Mesenchymal stem cell (in vitro differentiated cells and primary cell): ENCODE data around the gene MPRIP.

Source experiments
- DNase-seq: peaks from one replicate; pipeline ENCODE4 v3.0.0-alpha.2; 2013
- H2AFZ ChIP-seq: one replicate; pipeline ENCODE4 v1.6.1; 2013; ENCODE audit warnings: low read depth, mild to moderate bottlenecking, control low read depth, inconsistent platforms, low read length, moderate library complexity
- H2AK5ac ChIP-seq: 2 replicates; pipeline ENCODE4 v1.6.1; 2013; ENCODE audit warnings: low read length, moderate library complexity, mild to moderate bottlenecking, inconsistent platforms; ENCODE audit not compliant: severe bottlenecking
- H2BK120ac ChIP-seq: one replicate; pipeline ENCODE4 v1.6.1; 2013; ENCODE audit warnings: low read depth, mild to moderate bottlenecking, inconsistent platforms, low read length, moderate library complexity
- H2BK12ac ChIP-seq, 2 experiments: one replicate each; pipeline ENCODE4 v1.6.1; 2013; ENCODE audit warnings: inconsistent platforms in 2 of 2, low read length in 2 of 2, mild to moderate bottlenecking in 2 of 2, moderate library complexity in 2 of 2, control low read depth in 1 of 2
- H2BK15ac ChIP-seq: one replicate; pipeline ENCODE4 v1.6.1; 2013; ENCODE audit warnings: mild to moderate bottlenecking, low read depth, inconsistent platforms; ENCODE audit not compliant: poor library complexity, severe bottlenecking
- H2BK5ac ChIP-seq: 2 replicates; pipeline ENCODE4 v1.6.1; 2013; ENCODE audit warnings: low read depth, mild to moderate bottlenecking, low read length, control low read depth, inconsistent platforms; ENCODE audit not compliant: poor library complexity, severe bottlenecking
- H3K14ac ChIP-seq, 2 experiments: one replicate each; pipeline ENCODE4 v1.6.1; 2013; ENCODE audit warnings: inconsistent platforms in 2 of 2, low read length in 2 of 2, control low read depth in 1 of 2, mild to moderate bottlenecking in 1 of 2, moderate library complexity in 1 of 2
- H3K18ac ChIP-seq, 2 experiments: one replicate each; pipeline ENCODE4 v1.6.1; 2013; ENCODE audit warnings: inconsistent platforms in 2 of 2, low read length in 2 of 2, control low read depth in 1 of 2, low read depth in 1 of 2, mild to moderate bottlenecking in 1 of 2
- H3K23ac ChIP-seq, 2 experiments: one replicate each; pipeline ENCODE4 v1.6.1; 2013; ENCODE audit warnings: inconsistent platforms in 2 of 2, low read length in 2 of 2, mild to moderate bottlenecking in 2 of 2, moderate library complexity in 2 of 2, control low read depth in 1 of 2
- H3K27ac ChIP-seq: 2 replicates; pipeline ENCODE4 v1.5.1; 2013; ENCODE audit warnings: mild to moderate bottlenecking, moderate library complexity, low read length, control low read depth, inconsistent platforms; ENCODE audit not compliant: poor library complexity, severe bottlenecking
- H3K27me3 ChIP-seq, 2 experiments: 2 replicates each; pipeline versions ENCODE4 v1.6.1 to v1.7.0; 2013; ENCODE audit warnings: low read length in 2 of 2, mild to moderate bottlenecking in 2 of 2, moderate library complexity in 2 of 2, control low read depth in 1 of 2, inconsistent platforms in 1 of 2; ENCODE audit not compliant: control insufficient read depth in 1 of 2, insufficient read depth in 1 of 2
- H3K36me3 ChIP-seq, 2 experiments: 2 replicates each; pipeline versions ENCODE4 v1.6.1 to v1.7.0; 2013; ENCODE audit warnings: low read length in 2 of 2, control low read depth in 1 of 2, inconsistent platforms in 1 of 2, low read depth in 1 of 2, mild to moderate bottlenecking in 1 of 2; ENCODE audit not compliant: insufficient read depth in 2 of 2, control insufficient read depth in 1 of 2
- H3K4ac ChIP-seq, 2 experiments: one replicate each; pipeline ENCODE4 v1.6.1; 2013; ENCODE audit warnings: inconsistent platforms in 2 of 2, low read length in 2 of 2, mild to moderate bottlenecking in 2 of 2, moderate library complexity in 2 of 2, control low read depth in 1 of 2, low read depth in 1 of 2
- H3K4me1 ChIP-seq: 2 replicates; pipeline ENCODE4 v1.6.1; 2013; ENCODE audit warnings: low read depth, low read length, control low read depth; ENCODE audit not compliant: control insufficient read depth, insufficient read depth
- H3K4me2 ChIP-seq: 2 replicates; pipeline ENCODE4 v1.6.1; 2013; ENCODE audit warnings: low read length, mild to moderate bottlenecking, inconsistent platforms; ENCODE audit not compliant: poor library complexity, severe bottlenecking
- H3K4me3 ChIP-seq, 2 experiments: 2 replicates each; pipeline versions ENCODE4 v1.5.1 to v1.7.0; 2013; ENCODE audit warnings: low read length in 2 of 2, mild to moderate bottlenecking in 2 of 2, control low read depth in 1 of 2, low read depth in 1 of 2; ENCODE audit not compliant: insufficient read depth in 1 of 2
- H3K79me1 ChIP-seq: replicated peaks from 2 replicates; pipeline ENCODE4 v1.6.1; 2013; ENCODE audit warnings: mild to moderate bottlenecking, control low read depth, low read length, inconsistent platforms; ENCODE audit not compliant: poor library complexity, severe bottlenecking
- H3K9ac ChIP-seq: 2 replicates; pipeline ENCODE4 v1.7.0; 2013; ENCODE audit warnings: mild to moderate bottlenecking, low read length, moderate library complexity
- H3K9me3 ChIP-seq: 2 replicates; pipeline ENCODE4 v1.7.0; 2013; ENCODE audit warnings: mild to moderate bottlenecking, low read length; ENCODE audit not compliant: control insufficient read depth
- H4K8ac ChIP-seq: one replicate; pipeline ENCODE4 v1.6.1; 2013; ENCODE audit warnings: inconsistent platforms, mild to moderate bottlenecking, low read length, moderate library complexity
- H4K91ac ChIP-seq: one replicate; pipeline ENCODE4 v1.6.1; 2013; ENCODE audit warnings: mild to moderate bottlenecking, low read length, inconsistent platforms
- WGBS: methylation state at CpG from one replicate; pipeline ENCODE4 v1.1.7; 2013; ENCODE audit warnings: mixed read lengths; 5-methylcytosine and 5-hydroxymethylcytosine counted together

The MPRIP gene

DNA sequence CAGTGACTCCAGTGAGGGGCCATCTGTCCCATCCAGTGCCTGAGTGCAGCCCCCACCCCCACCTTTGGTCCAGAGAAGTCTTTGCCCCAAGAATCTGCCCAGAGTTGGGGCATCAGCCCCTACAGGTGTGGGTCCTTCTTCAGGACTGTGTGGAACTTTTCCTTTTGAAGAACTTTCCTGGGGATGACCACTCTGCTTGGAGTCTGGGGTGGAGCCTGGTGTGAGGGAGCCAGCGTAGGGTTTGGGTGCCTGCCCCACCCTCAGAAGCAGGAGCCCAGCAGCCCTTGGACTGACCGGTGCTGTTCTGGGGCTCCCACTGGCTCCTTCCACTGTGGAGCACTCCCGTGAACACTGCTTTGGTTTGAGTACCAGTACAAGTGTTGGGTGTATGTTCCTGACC, 19.3 kb downstream of the MPRIP start:
- Histone ChIP-seq H3K4me1 (peaks cover 11% of the 10 kb centered on the region), H3K9ac (no peak overlapping the region), H2BK12ac (peak overlapping the region in 1 of 2 experiments; percentile 21), H2BK5ac (no peak overlapping the region), H3K18ac (peak overlapping the region; percentile 6 to 45), H3K23ac (no peak overlapping the region), H3K27me3 (no peaks in the 10 kb centered on the region), H2BK15ac (no peak overlapping the region), H4K91ac (no peak overlapping the region), H3K4me2 (no peak overlapping the region), H3K79me1 (peaks cover 27% of the 10 kb centered on the region), H2AK5ac (no peak overlapping the region), H3K4me3 (no peak overlapping the region), H3K4ac (no peak overlapping the region), H3K14ac (peak overlapping the region in 1 of 2 experiments; percentile 26), H2BK120ac (no peak overlapping the region), H3K36me3 (peaks cover 22 to 38% of the 10 kb centered on the region in 2 experiments), H4K8ac (no peak overlapping the region), H3K9me3 (no peaks in the 10 kb centered on the region), H2AFZ (no peak overlapping the region), H3K27ac (no peak overlapping the region)
- DNase-seq = no peak
- WGBS = 97% methylated on average over 3 of the region's 3 CpGs

DNA sequence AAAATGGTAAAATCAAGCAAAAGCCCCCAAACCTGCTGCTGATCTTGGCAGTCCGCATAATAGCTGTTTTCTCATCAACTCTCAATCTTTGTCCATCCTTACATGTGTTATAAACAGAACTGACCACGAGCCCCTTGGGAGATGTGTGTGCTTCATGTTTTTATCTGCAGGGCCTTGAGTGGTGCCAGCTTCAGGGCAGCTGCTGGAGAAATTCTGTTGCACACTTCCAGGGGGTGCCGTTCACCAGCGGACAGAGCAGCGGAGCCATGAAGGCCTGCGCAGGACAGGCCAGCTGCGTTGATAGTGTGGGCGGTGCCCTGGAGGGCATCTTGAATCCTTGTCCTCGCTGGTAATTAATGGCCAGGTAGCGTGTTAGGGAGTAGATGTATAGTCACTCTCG, 20.1 kb downstream of the MPRIP start:
- Histone ChIP-seq H2BK12ac (no peak overlapping the region), H3K27ac (no peak overlapping the region), H3K4me3 (no peak overlapping the region), H3K9me3 (no peaks in the 10 kb centered on the region), H2BK15ac (no peak overlapping the region), H3K23ac (no peak overlapping the region), H2BK5ac (no peak overlapping the region), H3K4ac (no peak overlapping the region), H3K36me3 (peaks cover 22 to 33% of the 10 kb centered on the region in 2 experiments), H3K79me1 (peaks cover 26% of the 10 kb centered on the region), H3K9ac (no peak overlapping the region), H3K18ac (no peak overlapping the region), H3K27me3 (no peaks in the 10 kb centered on the region), H3K4me1 (peaks cover 15% of the 10 kb centered on the region), H3K4me2 (no peak overlapping the region), H2AK5ac (no peak overlapping the region), H2AFZ (no peak overlapping the region), H2BK120ac (no peak overlapping the region), H3K14ac (no peak overlapping the region), H4K91ac (no peak overlapping the region), H4K8ac (no peak overlapping the region)
- DNase-seq = peak; percentile 50
- WGBS = 88% methylated on average over 11 of the region's 11 CpGs

DNA sequence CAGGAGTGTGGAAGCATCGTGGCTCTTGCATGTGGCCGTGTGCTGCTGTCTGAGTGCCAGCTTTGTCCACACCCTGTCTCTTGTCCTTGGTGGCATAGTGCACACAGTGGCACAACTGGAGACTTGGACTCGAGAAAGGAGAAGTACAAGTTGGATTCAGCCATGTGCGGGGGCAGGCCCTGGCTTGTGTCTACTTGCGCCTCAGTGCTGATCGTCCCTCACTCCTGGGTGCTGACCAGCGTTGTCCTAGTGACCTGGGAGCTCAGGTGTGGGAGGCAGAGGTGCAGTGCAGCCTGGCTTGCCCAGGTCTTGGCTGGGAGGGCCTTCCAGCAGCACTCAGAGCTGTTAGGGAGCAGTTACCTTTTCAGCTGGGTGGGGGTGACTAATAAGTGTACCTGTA, 20.6 kb downstream of the MPRIP start:
- H3K4me2 ChIP-seq = no peak overlapping the region
- H3K9me3 ChIP-seq = no peaks in the 10 kb centered on the region
- H2BK120ac ChIP-seq = no peak overlapping the region
- peak overlapping the region in 1 of 2 experiments; percentile 5 for H3K14ac ChIP-seq
- no peak overlapping the region for H3K4ac ChIP-seq
- H3K9ac ChIP-seq = no peak overlapping the region
- no peak overlapping the region for H4K8ac ChIP-seq
- H2BK12ac ChIP-seq = no peak overlapping the region
- peaks cover 21 to 29% of the 10 kb centered on the region in 2 experiments for H3K36me3 ChIP-seq
- no peak overlapping the region for H2AK5ac ChIP-seq
- no peak overlapping the region for H2BK15ac ChIP-seq
- H3K27me3 ChIP-seq = no peaks in the 10 kb centered on the region
- H3K79me1 ChIP-seq = peaks cover 24% of the 10 kb centered on the region
- H3K18ac ChIP-seq = peak overlapping the region in 1 of 2 experiments; percentile 43
- peaks cover 15% of the 10 kb centered on the region for H3K4me1 ChIP-seq
- no peak overlapping the region for H3K27ac ChIP-seq
- over 99% methylated on average over 7 of the region's 7 CpGs for WGBS
- H2BK5ac ChIP-seq = no peak overlapping the region
- no peak overlapping the region for H3K23ac ChIP-seq
- no peak overlapping the region for H2AFZ ChIP-seq
- no peak overlapping the region for H3K4me3 ChIP-seq
- no peak for DNase-seq
- no peak overlapping the region for H4K91ac ChIP-seq

DNA sequence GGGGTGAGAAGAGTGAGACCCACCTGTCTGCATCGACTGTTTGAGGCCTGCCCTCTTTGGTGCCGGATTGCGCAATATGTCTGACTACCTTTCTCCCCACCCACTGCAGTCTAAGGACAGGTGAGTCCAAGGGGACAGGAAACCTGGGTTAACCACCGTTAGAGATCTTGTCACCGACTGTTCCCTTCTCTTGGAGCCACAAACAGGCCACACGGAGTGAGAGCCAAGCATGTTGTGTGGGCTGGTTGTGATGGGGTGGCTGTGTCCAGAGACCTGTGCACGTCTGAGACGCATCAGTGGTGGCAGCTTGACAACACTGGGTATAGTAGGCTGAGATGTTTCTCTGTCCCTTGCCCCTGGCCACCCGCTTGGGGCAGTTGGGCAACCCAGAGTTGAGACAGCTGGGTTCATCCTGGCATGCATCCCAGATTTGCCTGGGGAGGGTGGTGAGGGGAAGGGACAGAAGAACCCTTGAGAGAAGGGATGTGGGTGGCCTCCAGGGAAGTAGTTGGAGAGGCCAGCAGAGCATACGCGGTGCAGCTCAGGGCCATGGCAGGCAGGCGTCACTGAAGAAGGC, 21.4 kb downstream of the MPRIP start:
- DNase-seq = no peak
- Histone ChIP-seq H3K9ac (no peak overlapping the region), H3K4ac (no peak overlapping the region), H3K27ac (no peak overlapping the region), H3K23ac (no peak overlapping the region), H3K79me1 (peaks cover 16% of the 10 kb centered on the region), H2AK5ac (no peak overlapping the region), H3K27me3 (no peaks in the 10 kb centered on the region), H4K91ac (no peak overlapping the region), H3K18ac (peak overlapping the region in 1 of 2 experiments; percentile 11), H2BK12ac (no peak overlapping the region), H3K9me3 (no peaks in the 10 kb centered on the region), H3K14ac (no peak overlapping the region), H2BK5ac (no peak overlapping the region), H3K36me3 (peaks cover 16 to 21% of the 10 kb centered on the region in 2 experiments), H4K8ac (no peak overlapping the region), H3K4me1 (peaks cover 15% of the 10 kb centered on the region), H3K4me2 (no peak overlapping the region), H2AFZ (no peak overlapping the region), H3K4me3 (no peak overlapping the region), H2BK120ac (no peak overlapping the region), H2BK15ac (no peak overlapping the region)
- 95% methylated on average over 9 of the region's 12 CpGs for WGBS
